Coronary artery (tissue), 2 donors: ENCODE data around the gene SPAG9.

Source experiments
- DNase-seq: peaks from one replicate; pipeline ENCODE4 v3.0.0-alpha.2; 2017; ENCODE audit warnings: low spot score
- H3K27ac ChIP-seq, 2 donors: fragments of 200-600 bp; sonication (generic); one replicate each; pipeline ENCODE4 v1.5.1; 2016 to 2019
- H3K4me3 ChIP-seq: fragments of 200-600 bp; sonication (generic); 2 replicates; pipeline ENCODE4 v1.5.1; 2016; ENCODE audit warnings: mild to moderate bottlenecking, moderate library complexity
- CTCF ChIP-seq: fragments of 200-600 bp; sonication (generic); IDR thresholded peaks from one replicate; pipeline ENCODE4 v1.5.1; 2019; ENCODE audit warnings: antibody characterized with exemption

Gene SPAG9

GRCh38 chr17:50917418-50917743 lies 203.3 kb downstream of the SPAG9 start:
- TF ChIP-seq CTCF = no peak
- Histone ChIP-seq H3K27ac (no peak overlapping the region), H3K4me3 (no peak overlapping the region)
- DNase-seq = no peak

- H3K4me3 ChIP-seq = no peak overlapping the region
- no peak for TF ChIP-seq CTCF
- DNase-seq = no peak
- no peak overlapping the region for H3K27ac ChIP-seq
Measured at GRCh38 chr17:50916708-50917417, 203.8 kb downstream of the SPAG9 start.

- no peak for TF ChIP-seq CTCF
- DNase-seq = no peak
- no peak overlapping the region for H3K4me3 ChIP-seq
- H3K27ac ChIP-seq = no peak overlapping the region
Measured at GRCh38 chr17:50916026-50916707, 204.5 kb downstream of the SPAG9 start.

- Histone ChIP-seq H3K27ac (no peak overlapping the region), H3K4me3 (no peak overlapping the region)
- TF ChIP-seq CTCF = no peak
- no peak for DNase-seq
Measured at GRCh38 chr17:50914505-50915063, 206.1 kb downstream of the SPAG9 start.

- H3K4me3 ChIP-seq = no peak overlapping the region
- no peak for TF ChIP-seq CTCF
- no peak for DNase-seq
- H3K27ac ChIP-seq = no peak overlapping the region
Measured at GRCh38 chr17:50913120-50913519, 207.5 kb downstream of the SPAG9 start.
